Calu3 (cell line): Measurements from ENCODE around the gene KIAA1958. TPM values are rescaled to one million over a fixed set of nuclear protein-coding genes. Genes with fewer than 3 reads are reported as not detected.

Experiments used
- BruUV-seq: library from RNA; stranded (reverse); fragments of 400-500 nt; replicated peaks from 2 replicates; lab custom pipeline; 2021; lab: Mats Ljungman, UMichigan
- CTCF ChIA-PET: fragments of 300-600 bp; sonication (Branson Sonifier 250); formaldehyde crosslinking; loops from one replicate; lab custom pipeline; 2022; ENCODE audit warnings: antibody characterized with exemption; lab: Charles Lee
- DNase-seq: peaks from one replicate; pipeline ENCODE4 v3.0.0; 2022
- H3K27ac Mint-ChIP-seq: one replicate; pipeline ENCODE4 v1.8.0; 2022; ENCODE audit warnings: mixed read lengths; ENCODE audit not compliant: unreplicated experiment
- H3K27me3 Mint-ChIP-seq: one replicate; pipeline ENCODE4 v1.8.0; 2022; ENCODE audit warnings: mixed read lengths; ENCODE audit not compliant: unreplicated experiment
- H3K36me3 Mint-ChIP-seq: one replicate; pipeline ENCODE4 v1.8.0; 2022; ENCODE audit warnings: mild to moderate bottlenecking, moderate library complexity, mixed read lengths; ENCODE audit not compliant: insufficient read depth, unreplicated experiment
- H3K4me1 Mint-ChIP-seq: one replicate; pipeline ENCODE4 v1.8.0; 2022; ENCODE audit warnings: mild to moderate bottlenecking, low read depth, mixed read lengths; ENCODE audit not compliant: unreplicated experiment
- H3K4me3 Mint-ChIP-seq: one replicate; pipeline ENCODE4 v1.8.0; 2022; ENCODE audit warnings: mild to moderate bottlenecking, low read depth, moderate library complexity, mixed read lengths; ENCODE audit not compliant: unreplicated experiment
- H3K9me3 Mint-ChIP-seq: one replicate; pipeline ENCODE4 v1.8.0; 2022; ENCODE audit warnings: low read depth, mixed read lengths; ENCODE audit not compliant: unreplicated experiment
- CTCF ChIP-seq: fragments of 200-600 bp; IDR thresholded peaks from one replicate; pipeline ENCODE4 v1.8.0; 2022; ENCODE audit warnings: antibody characterized with exemption; ENCODE audit not compliant: unreplicated experiment
- intact Hi-C: fragments of 100-400 bp; cut with micrococcal nuclease; formaldehyde crosslinking; loops from one replicate; pipeline ENCODE4 v1.10.0; 2022; ENCODE audit not compliant: unreplicated experiment
- total RNA-seq: library from RNA; stranded (reverse); gene quantifications from 2 replicates; pipeline ENCODE4 v1.2.3, GENCODE V29; 2022

KIAA1958 gene
- total RNA-seq, 1 experiment from 2014 or later: 13.0 TPM

GRCh38 chr9:112712678-112713077 lies 226.1 kb downstream of the KIAA1958 start:
- CTCF ChIA-PET: no interaction called here
- H3K27me3 Mint-ChIP-seq: no peaks in the 10 kb centered on the region
- no peak for DNase-seq
- BruUV-seq: no TSS peak
- intact Hi-C loops: loop anchor here (5.0 kb wide), 1 partner anchor 270 kb away; no protein-coding TSS in a partner anchor
- H3K9me3 Mint-ChIP-seq: no peaks in the 10 kb centered on the region
- H3K4me3 Mint-ChIP-seq: no peak overlapping the region
- no peak overlapping the region for H3K27ac Mint-ChIP-seq
- H3K4me1 Mint-ChIP-seq: no peaks in the 10 kb centered on the region
- TF ChIP-seq CTCF: no peak
- H3K36me3 Mint-ChIP-seq: peaks cover 12% of the 10 kb centered on the region

GRCh38 chr9:112717661-112718331 lies 231.2 kb downstream of the KIAA1958 start, which contains the start of gene INIP:
Gene INIP (minus strand): TSS chr9:112718117. CDS start chr9:112716485, 1,632 bp downstream.
- no peaks in the 10 kb centered on the region for H3K4me1 Mint-ChIP-seq
- no peaks in the 10 kb centered on the region for H3K27me3 Mint-ChIP-seq
- peaks cover 21% of the 10 kb centered on the region for H3K36me3 Mint-ChIP-seq
- TF ChIP-seq CTCF: no peak
- H3K27ac Mint-ChIP-seq: peak within 1 kb of the TSS; percentile 94
- intact Hi-C loops: loop anchor here (5.0 kb wide), 3 partner anchors 35 to 185 kb away; partner anchors contain the start of gene SNX30
- CTCF ChIA-PET: interaction anchor here (0.6 to 1.7 kb wide), 10 partner anchors 27 to 1882 kb away, joined by 3 to 9 read pairs (median 6); partner anchors contain the start of gene HSDL2
- peak within 1 kb of the TSS; percentile 90 for H3K4me3 Mint-ChIP-seq
- TSS peak; percentile 80 for BruUV-seq
- no peaks in the 10 kb centered on the region for H3K9me3 Mint-ChIP-seq
- peak; percentile 94 for DNase-seq

Other genes starting within 250 kb of the KIAA1958 start
- gene PTBP3, start 153.2 kb upstream of the KIAA1958 start, total RNA-seq: 73.1 and 80.8 TPM in 2 replicates
- gene HSDL2, start 106.7 kb upstream of the KIAA1958 start, total RNA-seq: 24.4 and 27.3 TPM in 2 replicates
- 18.7 and 23.2 TPM in 2 replicates for gene INIP, start 231.3 kb downstream of the KIAA1958 start, total RNA-seq